Posterior vena cava (tissue), 2 donors: ENCODE measurements around the gene THRSP. TPM values are rescaled to one million over a fixed set of nuclear protein-coding genes. Genes with fewer than 3 reads are reported as not detected.
"Not testable (repeated sequence)": the region's sequence is repeated elsewhere in the genome, so short reads cannot be mapped to it uniquely, and the experiment has no call there.

Source experiments
- DNase-seq: peaks from one replicate; pipeline ENCODE4 v3.0.0-alpha.2; 2020; ENCODE audit warnings: low spot score
- intact Hi-C, 2 donors: fragments of 100-400 bp; cut with DNase I; formaldehyde crosslinking; loops; one replicate each; pipeline versions ENCODE4 v1.14.1 to v1.14.2; 2022 to 2023
- total RNA-seq, 2 donors: library from RNA; stranded (reverse); fragmentation: NEBNext Ultra II Directional; extraction: Animal tissue kit (Norgen Biotek cat#: 25700); gene quantifications; one replicate each; pipeline ENCODE4 v1.2.1, GENCODE V29; 2021
- donor health status: DM: yes; HTN: yes; CAD: no.
- donor health status: DM: yes; HTN: yes; CAD: no.

Gene THRSP
- total RNA-seq, 2 donors from 2014 or later, result not detected

GRCh38 chr11:78081583-78081982 lies 17.9 kb downstream of the THRSP start:
- DNase-seq, result no peak
- intact Hi-C loops, result no loop called here

DNA sequence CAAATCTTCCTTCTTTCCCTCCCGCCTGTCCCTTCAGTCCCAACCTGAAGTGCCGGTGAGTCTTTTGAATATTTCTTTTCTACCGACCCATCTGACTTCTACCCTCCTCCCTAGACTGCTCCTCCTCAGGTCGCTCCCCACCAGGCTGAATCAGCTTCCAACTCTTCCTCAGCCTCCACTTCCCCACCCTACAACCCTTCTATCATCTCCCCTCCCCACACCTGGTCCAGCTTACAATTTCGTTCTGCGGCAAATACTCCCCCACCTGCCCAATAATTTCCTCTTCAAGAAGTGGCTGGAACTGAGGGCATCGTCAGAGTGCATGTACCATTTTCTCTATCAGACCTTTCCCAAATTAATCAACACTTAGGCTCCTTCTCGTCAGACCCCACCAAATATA lies 18.5 kb downstream of the THRSP start:
- DNase-seq, result no peak

DNA sequence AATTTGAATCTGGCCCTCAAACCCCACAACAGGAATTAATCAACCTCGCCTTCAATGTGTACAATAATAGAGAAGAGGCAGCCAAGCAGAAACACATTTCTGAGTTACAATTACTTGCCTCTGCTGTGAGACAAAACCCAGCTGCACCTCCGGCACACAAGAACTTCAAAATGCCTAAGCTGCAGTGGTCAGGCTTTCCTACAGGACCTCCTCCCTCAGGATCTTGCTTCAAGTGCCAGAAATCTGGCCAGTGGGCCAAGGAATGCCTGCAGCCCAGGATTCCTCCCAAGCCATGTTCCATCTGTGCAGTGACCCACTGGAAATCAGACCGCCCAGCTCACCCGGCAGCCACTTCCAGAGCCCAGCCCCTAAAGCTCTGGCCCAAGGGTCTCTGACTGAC lies 19.4 kb downstream of the THRSP start:
- no peak for DNase-seq
- intact Hi-C loops, result no loop called here

More for the DNA sequence above, 18.5 kb downstream of the THRSP start:
- intact Hi-C loops, result no loop called here

GRCh38 chr11:78084506-78084905 lies 20.8 kb downstream of the THRSP start:
- intact Hi-C loops, DNase-seq: not testable (repeated sequence)

DNA sequence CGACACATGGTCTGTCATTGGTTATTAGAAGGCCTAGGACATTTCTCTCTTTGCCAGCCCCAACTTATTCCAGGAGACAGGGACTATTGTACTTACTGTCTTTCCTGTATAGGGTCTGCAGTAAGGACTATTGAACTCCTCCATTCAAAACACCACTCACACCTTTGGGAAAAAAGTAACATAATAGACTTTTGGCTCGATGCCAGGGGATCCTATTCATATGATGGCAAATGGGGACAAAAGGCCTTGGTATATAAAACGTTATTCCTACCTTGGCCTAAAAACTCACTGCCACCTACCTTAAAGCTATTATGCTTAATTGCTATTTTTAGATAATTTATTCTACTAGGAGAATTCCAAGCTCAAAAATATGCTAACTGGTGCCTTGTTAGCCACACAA lies 22.3 kb downstream of the THRSP start:
- no peak for DNase-seq
- intact Hi-C loops, result no loop called here

- intact Hi-C loops, DNase-seq: not testable (repeated sequence)
Measured at GRCh38 chr11:78086521-78087074, 22.9 kb downstream of the THRSP start.

DNA sequence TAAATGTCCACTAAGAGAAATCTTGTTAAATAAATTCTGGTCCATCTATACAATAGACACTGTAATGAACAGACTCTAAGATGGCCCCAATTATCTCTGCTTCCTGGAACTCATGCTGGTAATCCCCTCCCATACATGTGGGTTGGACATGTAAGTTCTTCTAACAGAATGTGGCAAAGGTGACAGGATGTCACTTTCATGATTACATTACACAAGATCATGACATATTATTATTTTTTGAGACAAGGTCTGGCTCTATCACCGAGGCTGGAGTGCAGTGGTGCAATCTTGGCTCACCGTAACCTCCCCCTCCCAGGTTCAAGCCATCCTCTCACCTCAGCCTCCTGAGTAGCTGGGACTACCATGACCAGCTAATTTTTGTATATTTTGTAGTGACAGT lies 30.6 kb downstream of the THRSP start:
- intact Hi-C loops, result no loop called here
- DNase-seq, result no peak

GRCh38 chr11:78097666-78098385 lies 34.2 kb downstream of the THRSP start:
- intact Hi-C loops, result no loop called here
- DNase-seq, result no peak

DNA sequence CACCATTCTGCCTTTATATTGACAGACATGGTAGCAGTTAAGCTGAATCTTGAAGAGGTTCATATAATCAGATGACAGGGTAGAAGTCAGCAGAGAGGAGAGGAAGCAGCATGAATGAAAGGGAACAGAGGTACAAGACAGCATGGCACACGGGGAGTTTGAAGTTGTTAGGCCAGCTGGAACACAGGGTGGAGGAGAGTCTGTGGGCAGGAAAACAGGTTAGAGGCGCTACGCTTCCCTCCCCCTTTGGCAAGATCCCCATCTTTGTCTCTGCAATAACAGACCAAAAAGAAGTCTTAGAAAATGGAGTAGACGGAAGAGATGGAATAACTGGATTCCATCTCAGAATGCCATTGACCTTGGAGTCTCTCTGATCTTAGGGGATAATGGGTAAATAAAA lies 36.0 kb downstream of the THRSP start:
- no peak for DNase-seq
- intact Hi-C loops, result no loop called here

DNA sequence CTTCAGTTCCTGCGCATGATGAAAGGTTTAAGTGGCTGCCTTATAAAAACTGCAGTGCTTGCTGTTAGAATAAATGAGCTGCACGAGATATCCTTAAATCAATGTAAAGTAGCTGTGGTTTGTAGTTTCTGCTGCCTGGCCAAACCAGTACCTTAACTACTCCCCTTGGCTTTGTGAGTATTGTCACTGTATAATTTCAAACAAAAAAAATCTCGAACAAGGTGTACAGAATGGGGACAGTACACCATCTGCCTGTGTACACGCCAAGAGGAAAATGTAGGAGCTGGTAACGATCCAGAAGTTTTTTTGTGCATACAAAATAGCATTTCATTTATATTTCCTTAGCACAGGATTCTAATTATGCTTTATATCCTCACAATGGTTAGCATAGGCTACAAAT lies 36.6 kb downstream of the THRSP start:
- intact Hi-C loops, result no loop called here
- no peak for DNase-seq

- DNase-seq, result no peak
- intact Hi-C loops, result no loop called here
Measured at GRCh38 chr11:78100676-78101472, 37.2 kb downstream of the THRSP start.

- no peak for DNase-seq
- intact Hi-C loops, result no loop called here
Measured at GRCh38 chr11:78109081-78110015, 45.7 kb downstream of the THRSP start.

- intact Hi-C loops, result no loop called here
- DNase-seq, result no peak
Measured at GRCh38 chr11:78110351-78110750, 46.7 kb downstream of the THRSP start.

GRCh38 chr11:78110830-78111229 lies 47.2 kb downstream of the THRSP start:
- intact Hi-C loops, result no loop called here
- DNase-seq, result no peak

GRCh38 chr11:78111298-78111697 lies 47.6 kb downstream of the THRSP start:
- intact Hi-C loops, result no loop called here
- DNase-seq, result no peak

GRCh38 chr11:78112582-78113275 lies 49.1 kb downstream of the THRSP start:
- intact Hi-C loops, result no loop called here
- DNase-seq, result no peak
